ENCODE data around the gene NETO2.

DNA sequence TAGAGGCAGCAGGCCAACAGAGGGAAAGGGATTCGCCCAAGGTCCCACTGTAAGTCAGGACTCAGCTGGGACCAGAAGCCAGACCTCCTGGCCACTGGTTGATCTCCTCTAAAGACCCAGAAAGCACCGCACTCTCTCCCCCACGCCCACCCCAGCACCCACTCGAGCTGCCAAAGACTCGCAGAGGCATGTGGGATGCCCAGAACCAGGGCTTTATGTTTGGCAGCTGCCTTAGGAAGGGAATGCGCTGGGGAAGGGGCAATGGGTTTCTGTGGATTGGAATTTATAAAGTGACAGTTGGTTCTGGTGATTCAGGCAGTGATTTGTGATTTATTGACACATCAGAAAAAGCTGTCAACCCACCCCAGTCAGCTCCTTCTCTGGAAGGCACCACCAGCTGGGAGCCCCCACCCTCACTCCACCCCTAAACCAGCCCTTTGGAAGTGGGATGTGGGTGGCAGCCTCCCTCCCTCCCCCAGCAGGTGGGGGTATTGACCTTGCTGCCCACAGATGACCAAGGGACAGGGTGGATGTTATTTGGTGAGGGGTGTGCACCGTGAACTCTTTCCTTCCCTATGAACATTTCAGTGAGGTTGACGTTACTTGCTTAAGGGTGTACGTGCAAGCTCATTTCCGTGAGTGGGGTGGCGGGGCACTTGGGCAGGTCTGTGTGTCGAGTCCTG, 93.7 kb downstream of the NETO2 start:
- TF ChIP-seq, protein P1, sequence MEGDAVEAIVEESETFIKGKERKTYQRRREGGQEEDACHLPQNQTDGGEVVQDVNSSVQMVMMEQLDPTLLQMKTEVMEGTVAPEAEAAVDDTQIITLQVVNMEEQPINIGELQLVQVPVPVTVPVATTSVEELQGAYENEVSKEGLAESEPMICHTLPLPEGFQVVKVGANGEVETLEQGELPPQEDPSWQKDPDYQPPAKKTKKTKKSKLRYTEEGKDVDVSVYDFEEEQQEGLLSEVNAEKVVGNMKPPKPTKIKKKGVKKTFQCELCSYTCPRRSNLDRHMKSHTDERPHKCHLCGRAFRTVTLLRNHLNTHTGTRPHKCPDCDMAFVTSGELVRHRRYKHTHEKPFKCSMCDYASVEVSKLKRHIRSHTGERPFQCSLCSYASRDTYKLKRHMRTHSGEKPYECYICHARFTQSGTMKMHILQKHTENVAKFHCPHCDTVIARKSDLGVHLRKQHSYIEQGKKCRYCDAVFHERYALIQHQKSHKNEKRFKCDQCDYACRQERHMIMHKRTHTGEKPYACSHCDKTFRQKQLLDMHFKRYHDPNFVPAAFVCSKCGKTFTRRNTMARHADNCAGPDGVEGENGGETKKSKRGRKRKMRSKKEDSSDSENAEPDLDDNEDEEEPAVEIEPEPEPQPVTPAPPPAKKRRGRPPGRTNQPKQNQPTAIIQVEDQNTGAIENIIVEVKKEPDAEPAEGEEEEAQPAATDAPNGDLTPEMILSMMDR (IDR thresholded peaks at IDR 0.05; ENCODE audit: low read depth, low read length, missing input control), result no peak
- TF ChIP-seq TAF1 (conservative IDR thresholded peaks at IDR 0.05) (no peak), EGR1 (IDR thresholded peaks at IDR 0.05; ENCODE audit: low read depth in 2 of 2) (no peak), RAD21 (IDR thresholded peaks at IDR 0.05) (no peak), RXRA (IDR thresholded peaks at IDR 0.05) (no peak), SP1 (IDR thresholded peaks at IDR 0.05) (no peak)
- TF ChIP-seq, protein P2, sequence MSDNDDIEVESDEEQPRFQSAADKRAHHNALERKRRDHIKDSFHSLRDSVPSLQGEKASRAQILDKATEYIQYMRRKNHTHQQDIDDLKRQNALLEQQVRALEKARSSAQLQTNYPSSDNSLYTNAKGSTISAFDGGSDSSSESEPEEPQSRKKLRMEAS (IDR thresholded peaks at IDR 0.05), result no peak
- TF ChIP-seq, protein P3, sequence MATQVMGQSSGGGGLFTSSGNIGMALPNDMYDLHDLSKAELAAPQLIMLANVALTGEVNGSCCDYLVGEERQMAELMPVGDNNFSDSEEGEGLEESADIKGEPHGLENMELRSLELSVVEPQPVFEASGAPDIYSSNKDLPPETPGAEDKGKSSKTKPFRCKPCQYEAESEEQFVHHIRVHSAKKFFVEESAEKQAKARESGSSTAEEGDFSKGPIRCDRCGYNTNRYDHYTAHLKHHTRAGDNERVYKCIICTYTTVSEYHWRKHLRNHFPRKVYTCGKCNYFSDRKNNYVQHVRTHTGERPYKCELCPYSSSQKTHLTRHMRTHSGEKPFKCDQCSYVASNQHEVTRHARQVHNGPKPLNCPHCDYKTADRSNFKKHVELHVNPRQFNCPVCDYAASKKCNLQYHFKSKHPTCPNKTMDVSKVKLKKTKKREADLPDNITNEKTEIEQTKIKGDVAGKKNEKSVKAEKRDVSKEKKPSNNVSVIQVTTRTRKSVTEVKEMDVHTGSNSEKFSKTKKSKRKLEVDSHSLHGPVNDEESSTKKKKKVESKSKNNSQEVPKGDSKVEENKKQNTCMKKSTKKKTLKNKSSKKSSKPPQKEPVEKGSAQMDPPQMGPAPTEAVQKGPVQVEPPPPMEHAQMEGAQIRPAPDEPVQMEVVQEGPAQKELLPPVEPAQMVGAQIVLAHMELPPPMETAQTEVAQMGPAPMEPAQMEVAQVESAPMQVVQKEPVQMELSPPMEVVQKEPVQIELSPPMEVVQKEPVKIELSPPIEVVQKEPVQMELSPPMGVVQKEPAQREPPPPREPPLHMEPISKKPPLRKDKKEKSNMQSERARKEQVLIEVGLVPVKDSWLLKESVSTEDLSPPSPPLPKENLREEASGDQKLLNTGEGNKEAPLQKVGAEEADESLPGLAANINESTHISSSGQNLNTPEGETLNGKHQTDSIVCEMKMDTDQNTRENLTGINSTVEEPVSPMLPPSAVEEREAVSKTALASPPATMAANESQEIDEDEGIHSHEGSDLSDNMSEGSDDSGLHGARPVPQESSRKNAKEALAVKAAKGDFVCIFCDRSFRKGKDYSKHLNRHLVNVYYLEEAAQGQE (IDR thresholded peaks at IDR 0.05), result no peak
